HEK293 (cell line): ENCODE data around the gene GANAB.

Source experiments
- EGR2 ChIP-seq: fragments of 450-650 bp; formaldehyde crosslinking; IDR thresholded peaks from 2 replicates; pipeline ENCODE4 v1.5.1; 2016; ENCODE audit warnings: low read depth, missing biosample characterization, missing genetic modification characterization
- KLF10 ChIP-seq: fragments of 450-650 bp; IDR thresholded peaks from 2 replicates; pipeline ENCODE4 v1.5.1; 2018; ENCODE audit warnings: missing biosample characterization, mild to moderate bottlenecking, missing genetic modification characterization
- KLF16 ChIP-seq: fragments of 450-650 bp; formaldehyde crosslinking; IDR thresholded peaks from 2 replicates; pipeline ENCODE4 v1.5.1; 2017; ENCODE audit warnings: missing biosample characterization, missing genetic modification characterization
- SCRT1 ChIP-seq: fragments of 450-650 bp; formaldehyde crosslinking; IDR thresholded peaks from 2 replicates; pipeline ENCODE4 v1.5.1; 2016; ENCODE audit warnings: missing biosample characterization, missing genetic modification characterization, borderline replicate concordance
- SP2 ChIP-seq: fragments of 450-650 bp; formaldehyde crosslinking; IDR thresholded peaks from 2 replicates; pipeline ENCODE4 v1.5.1; 2016; ENCODE audit warnings: missing biosample characterization, missing genetic modification characterization
- ZBTB48 ChIP-seq: fragments of 450-650 bp; formaldehyde crosslinking; IDR thresholded peaks from 2 replicates; pipeline ENCODE4 v1.5.1; 2016; ENCODE audit warnings: missing biosample characterization, missing genetic modification characterization
- ZBTB8A ChIP-seq: fragments of 450-650 bp; formaldehyde crosslinking; IDR thresholded peaks from 2 replicates; pipeline ENCODE4 v1.5.1; 2016; ENCODE audit warnings: missing biosample characterization, missing genetic modification characterization
- ZEB2 ChIP-seq: fragments of 450-650 bp; formaldehyde crosslinking; IDR thresholded peaks from 2 replicates; pipeline ENCODE4 v1.5.1; 2016; ENCODE audit warnings: missing biosample characterization, missing genetic modification characterization
- ZFHX2 ChIP-seq: fragments of 450-650 bp; formaldehyde crosslinking; conservative IDR thresholded peaks from 2 replicates; pipeline ENCODE4 v1.5.1; 2016; ENCODE audit warnings: missing biosample characterization, missing genetic modification characterization
- ZNF214 ChIP-seq: fragments of 450-650 bp; formaldehyde crosslinking; IDR thresholded peaks from 2 replicates; pipeline ENCODE4 v1.5.1; 2017; ENCODE audit warnings: missing biosample characterization, mild to moderate bottlenecking, missing genetic modification characterization, borderline replicate concordance
- ZNF501 ChIP-seq: fragments of 450-650 bp; formaldehyde crosslinking; IDR thresholded peaks from 2 replicates; pipeline ENCODE4 v1.5.1; 2016; ENCODE audit warnings: missing biosample characterization, missing genetic modification characterization
- ZNF544 ChIP-seq: fragments of 450-650 bp; formaldehyde crosslinking; IDR thresholded peaks from 2 replicates; pipeline ENCODE4 v1.5.0; 2017; ENCODE audit warnings: missing biosample characterization, missing genetic modification characterization
- ZNF596 ChIP-seq: fragments of 450-650 bp; IDR thresholded peaks from 2 replicates; pipeline ENCODE4 v1.5.0; 2018; ENCODE audit warnings: missing biosample characterization, mild to moderate bottlenecking, missing genetic modification characterization, moderate library complexity
- ZNF629 ChIP-seq: fragments of 450-650 bp; formaldehyde crosslinking; IDR thresholded peaks from 2 replicates; pipeline ENCODE4 v1.5.1; 2017; ENCODE audit warnings: missing biosample characterization, missing genetic modification characterization
- ZNF660 ChIP-seq: fragments of 450-650 bp; IDR thresholded peaks from 2 replicates; pipeline ENCODE4 v1.5.1; 2018; ENCODE audit warnings: missing biosample characterization, mild to moderate bottlenecking, missing genetic modification characterization
- ZNF776 ChIP-seq: fragments of 450-650 bp; formaldehyde crosslinking; IDR thresholded peaks from 2 replicates; pipeline ENCODE4 v1.5.0; 2017; ENCODE audit warnings: missing biosample characterization, missing genetic modification characterization, borderline replicate concordance
- TF ChIP-seq, protein P1 (sequence below): fragments of 450-650 bp; formaldehyde crosslinking; conservative IDR thresholded peaks from 2 replicates; pipeline ENCODE4 v1.5.1; 2016; ENCODE audit warnings: low read depth, missing biosample characterization, missing genetic modification characterization
- TF ChIP-seq, protein P2 (sequence below): fragments of 450-650 bp; formaldehyde crosslinking; IDR thresholded peaks from 2 replicates; pipeline ENCODE4 v1.5.1; 2016; ENCODE audit warnings: missing biosample characterization, missing genetic modification characterization
- TF ChIP-seq, protein P3 (sequence below): fragments of 450-650 bp; formaldehyde crosslinking; optimal IDR thresholded peaks from 2 replicates; pipeline ENCODE3; 2016; ENCODE audit warnings: missing biosample characterization, mild to moderate bottlenecking, missing genetic modification characterization
- TF ChIP-seq, protein P4 (sequence below): fragments of 450-650 bp; formaldehyde crosslinking; IDR thresholded peaks from 2 replicates; pipeline ENCODE4 v1.5.1; 2016; ENCODE audit warnings: missing biosample characterization, missing genetic modification characterization
- TF ChIP-seq, protein P5 (sequence below): fragments of 450-650 bp; formaldehyde crosslinking; IDR thresholded peaks from 2 replicates; pipeline ENCODE4 v1.5.1; 2016; ENCODE audit warnings: missing biosample characterization, missing genetic modification characterization
- TF ChIP-seq, protein P6 (sequence below): fragments of 450-650 bp; formaldehyde crosslinking; IDR thresholded peaks from 2 replicates; pipeline ENCODE4 v1.5.1; 2016; ENCODE audit warnings: missing biosample characterization, missing genetic modification characterization

The GANAB gene

DNA sequence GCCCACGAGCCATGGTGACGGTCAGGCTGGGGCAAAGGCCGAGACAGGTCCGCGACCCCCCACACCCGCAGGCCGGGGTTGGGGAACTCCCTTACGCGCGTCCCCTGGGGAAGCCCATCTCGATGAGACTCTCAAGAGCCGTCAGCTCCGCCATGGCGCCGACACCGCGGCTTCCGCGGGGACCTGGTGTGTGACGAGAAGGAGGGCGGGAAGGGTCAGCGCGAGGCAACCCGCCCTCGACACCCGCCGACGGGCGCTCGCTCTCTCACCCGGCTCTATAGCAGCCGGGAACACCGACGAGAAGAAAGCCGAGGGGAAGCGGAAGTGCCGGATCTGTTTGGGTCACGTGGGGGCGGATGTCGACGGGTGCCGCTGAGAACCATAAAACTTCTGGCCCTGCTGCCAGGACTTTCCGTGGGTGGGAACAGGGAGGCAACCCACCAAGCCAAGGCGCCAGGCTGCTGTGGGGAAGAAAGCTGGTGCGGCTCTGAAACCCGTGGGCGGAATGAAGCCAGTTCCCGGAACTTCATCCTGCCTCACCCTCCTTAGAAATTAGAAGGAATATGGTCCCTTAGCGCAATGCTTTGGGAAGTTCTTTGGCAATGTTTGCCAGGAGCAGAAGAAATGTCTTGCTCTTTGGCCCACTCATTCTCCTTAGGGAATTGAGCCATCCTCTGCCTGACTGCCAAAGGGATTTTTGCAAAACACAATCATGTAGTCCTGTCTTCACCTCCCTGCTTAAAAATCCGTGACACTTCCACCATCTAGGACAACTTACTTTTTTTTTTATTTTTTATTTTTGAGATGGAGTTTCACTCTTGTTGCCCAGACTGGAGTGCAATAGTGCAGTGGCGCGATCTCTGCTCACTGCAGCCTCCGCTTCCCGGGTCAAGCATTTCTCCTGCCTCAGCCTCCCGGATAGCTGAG lies 32.6 kb upstream of the GANAB start, which contains the start of gene UBXN1 (continued):
- TF ChIP-seq ZNF629 (tag by site-specific recombination) = peak; percentile 58; the same call in 1 of the 2 replicates
- no peak for TF ChIP-seq KLF10 (tag by site-specific recombination)
- TF ChIP-seq, protein P1, sequence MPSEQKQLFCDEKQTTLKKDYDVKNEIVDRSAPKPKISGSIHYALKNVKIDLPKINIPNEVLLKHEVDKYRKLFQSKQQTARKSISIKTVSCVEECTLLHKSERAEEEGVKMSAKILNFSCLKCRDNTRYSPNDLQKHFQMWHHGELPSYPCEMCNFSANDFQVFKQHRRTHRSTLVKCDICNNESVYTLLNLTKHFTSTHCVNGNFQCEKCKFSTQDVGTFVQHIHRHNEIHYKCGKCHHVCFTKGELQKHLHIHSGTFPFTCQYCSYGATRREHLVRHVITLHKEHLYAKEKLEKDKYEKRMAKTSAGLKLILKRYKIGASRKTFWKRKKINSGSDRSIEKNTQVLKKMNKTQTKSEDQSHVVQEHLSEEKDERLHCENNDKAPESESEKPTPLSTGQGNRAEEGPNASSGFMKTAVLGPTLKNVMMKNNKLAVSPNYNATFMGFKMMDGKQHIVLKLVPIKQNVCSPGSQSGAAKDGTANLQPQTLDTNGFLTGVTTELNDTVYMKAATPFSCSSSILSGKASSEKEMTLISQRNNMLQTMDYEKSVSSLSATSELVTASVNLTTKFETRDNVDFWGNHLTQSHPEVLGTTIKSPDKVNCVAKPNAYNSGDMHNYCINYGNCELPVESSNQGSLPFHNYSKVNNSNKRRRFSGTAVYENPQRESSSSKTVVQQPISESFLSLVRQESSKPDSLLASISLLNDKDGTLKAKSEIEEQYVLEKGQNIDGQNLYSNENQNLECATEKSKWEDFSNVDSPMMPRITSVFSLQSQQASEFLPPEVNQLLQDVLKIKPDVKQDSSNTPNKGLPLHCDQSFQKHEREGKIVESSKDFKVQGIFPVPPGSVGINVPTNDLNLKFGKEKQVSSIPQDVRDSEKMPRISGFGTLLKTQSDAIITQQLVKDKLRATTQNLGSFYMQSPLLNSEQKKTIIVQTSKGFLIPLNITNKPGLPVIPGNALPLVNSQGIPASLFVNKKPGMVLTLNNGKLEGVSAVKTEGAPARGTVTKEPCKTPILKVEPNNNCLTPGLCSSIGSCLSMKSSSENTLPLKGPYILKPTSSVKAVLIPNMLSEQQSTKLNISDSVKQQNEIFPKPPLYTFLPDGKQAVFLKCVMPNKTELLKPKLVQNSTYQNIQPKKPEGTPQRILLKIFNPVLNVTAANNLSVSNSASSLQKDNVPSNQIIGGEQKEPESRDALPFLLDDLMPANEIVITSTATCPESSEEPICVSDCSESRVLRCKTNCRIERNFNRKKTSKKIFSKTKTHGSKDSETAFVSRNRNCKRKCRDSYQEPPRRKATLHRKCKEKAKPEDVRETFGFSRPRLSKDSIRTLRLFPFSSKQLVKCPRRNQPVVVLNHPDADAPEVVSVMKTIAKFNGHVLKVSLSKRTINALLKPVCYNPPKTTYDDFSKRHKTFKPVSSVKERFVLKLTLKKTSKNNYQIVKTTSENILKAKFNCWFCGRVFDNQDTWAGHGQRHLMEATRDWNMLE = peak; percentile 85
- TF ChIP-seq ZNF660 = peak; percentile 67; the same call in 1 of the 2 replicates
- TF ChIP-seq ZNF214 (tag by site-specific recombination) = no peak
- TF ChIP-seq SP2 (tag by site-specific recombination) = peak; percentile 84
- TF ChIP-seq KLF16 = peak; percentile 55; the same call in 1 of the 2 replicates
- peak; percentile 56; the same call in 1 of the 2 replicates for TF ChIP-seq ZEB2 (tag by site-specific recombination)
- peak; percentile 100 for TF ChIP-seq ZNF776 (tag by site-specific recombination)
- TF ChIP-seq ZFHX2 = peak; percentile 94
- peak; percentile 94 for TF ChIP-seq ZBTB8A (tag by site-specific recombination)
- TF ChIP-seq ZBTB48 = peak; percentile 76
- TF ChIP-seq, protein P2, sequence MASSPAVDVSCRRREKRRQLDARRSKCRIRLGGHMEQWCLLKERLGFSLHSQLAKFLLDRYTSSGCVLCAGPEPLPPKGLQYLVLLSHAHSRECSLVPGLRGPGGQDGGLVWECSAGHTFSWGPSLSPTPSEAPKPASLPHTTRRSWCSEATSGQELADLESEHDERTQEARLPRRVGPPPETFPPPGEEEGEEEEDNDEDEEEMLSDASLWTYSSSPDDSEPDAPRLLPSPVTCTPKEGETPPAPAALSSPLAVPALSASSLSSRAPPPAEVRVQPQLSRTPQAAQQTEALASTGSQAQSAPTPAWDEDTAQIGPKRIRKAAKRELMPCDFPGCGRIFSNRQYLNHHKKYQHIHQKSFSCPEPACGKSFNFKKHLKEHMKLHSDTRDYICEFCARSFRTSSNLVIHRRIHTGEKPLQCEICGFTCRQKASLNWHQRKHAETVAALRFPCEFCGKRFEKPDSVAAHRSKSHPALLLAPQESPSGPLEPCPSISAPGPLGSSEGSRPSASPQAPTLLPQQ (tag by site-specific recombination) = peak; percentile 55; the same call in 1 of the 2 replicates
- TF ChIP-seq, protein P3, sequence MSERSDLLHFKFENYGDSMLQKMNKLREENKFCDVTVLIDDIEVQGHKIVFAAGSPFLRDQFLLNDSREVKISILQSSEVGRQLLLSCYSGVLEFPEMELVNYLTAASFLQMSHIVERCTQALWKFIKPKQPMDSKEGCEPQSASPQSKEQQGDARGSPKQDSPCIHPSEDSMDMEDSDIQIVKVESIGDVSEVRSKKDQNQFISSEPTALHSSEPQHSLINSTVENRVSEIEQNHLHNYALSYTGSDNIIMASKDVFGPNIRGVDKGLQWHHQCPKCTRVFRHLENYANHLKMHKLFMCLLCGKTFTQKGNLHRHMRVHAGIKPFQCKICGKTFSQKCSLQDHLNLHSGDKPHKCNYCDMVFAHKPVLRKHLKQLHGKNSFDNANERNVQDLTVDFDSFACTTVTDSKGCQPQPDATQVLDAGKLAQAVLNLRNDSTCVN (tag by site-specific recombination) = peak; percentile 68
- TF ChIP-seq EGR2 (tag by site-specific recombination) = peak; percentile 91
- TF ChIP-seq, protein P4, sequence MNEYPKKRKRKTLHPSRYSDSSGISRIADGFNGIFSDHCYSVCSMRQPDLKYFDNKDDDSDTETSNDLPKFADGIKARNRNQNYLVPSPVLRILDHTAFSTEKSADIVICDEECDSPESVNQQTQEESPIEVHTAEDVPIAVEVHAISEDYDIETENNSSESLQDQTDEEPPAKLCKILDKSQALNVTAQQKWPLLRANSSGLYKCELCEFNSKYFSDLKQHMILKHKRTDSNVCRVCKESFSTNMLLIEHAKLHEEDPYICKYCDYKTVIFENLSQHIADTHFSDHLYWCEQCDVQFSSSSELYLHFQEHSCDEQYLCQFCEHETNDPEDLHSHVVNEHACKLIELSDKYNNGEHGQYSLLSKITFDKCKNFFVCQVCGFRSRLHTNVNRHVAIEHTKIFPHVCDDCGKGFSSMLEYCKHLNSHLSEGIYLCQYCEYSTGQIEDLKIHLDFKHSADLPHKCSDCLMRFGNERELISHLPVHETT (tag by site-specific recombination) = peak; percentile 59; the same call in 1 of the 2 replicates
- no peak for TF ChIP-seq SCRT1 (tag by site-specific recombination)
- TF ChIP-seq ZNF544 (tag by site-specific recombination) = no peak
- TF ChIP-seq, protein P5, sequence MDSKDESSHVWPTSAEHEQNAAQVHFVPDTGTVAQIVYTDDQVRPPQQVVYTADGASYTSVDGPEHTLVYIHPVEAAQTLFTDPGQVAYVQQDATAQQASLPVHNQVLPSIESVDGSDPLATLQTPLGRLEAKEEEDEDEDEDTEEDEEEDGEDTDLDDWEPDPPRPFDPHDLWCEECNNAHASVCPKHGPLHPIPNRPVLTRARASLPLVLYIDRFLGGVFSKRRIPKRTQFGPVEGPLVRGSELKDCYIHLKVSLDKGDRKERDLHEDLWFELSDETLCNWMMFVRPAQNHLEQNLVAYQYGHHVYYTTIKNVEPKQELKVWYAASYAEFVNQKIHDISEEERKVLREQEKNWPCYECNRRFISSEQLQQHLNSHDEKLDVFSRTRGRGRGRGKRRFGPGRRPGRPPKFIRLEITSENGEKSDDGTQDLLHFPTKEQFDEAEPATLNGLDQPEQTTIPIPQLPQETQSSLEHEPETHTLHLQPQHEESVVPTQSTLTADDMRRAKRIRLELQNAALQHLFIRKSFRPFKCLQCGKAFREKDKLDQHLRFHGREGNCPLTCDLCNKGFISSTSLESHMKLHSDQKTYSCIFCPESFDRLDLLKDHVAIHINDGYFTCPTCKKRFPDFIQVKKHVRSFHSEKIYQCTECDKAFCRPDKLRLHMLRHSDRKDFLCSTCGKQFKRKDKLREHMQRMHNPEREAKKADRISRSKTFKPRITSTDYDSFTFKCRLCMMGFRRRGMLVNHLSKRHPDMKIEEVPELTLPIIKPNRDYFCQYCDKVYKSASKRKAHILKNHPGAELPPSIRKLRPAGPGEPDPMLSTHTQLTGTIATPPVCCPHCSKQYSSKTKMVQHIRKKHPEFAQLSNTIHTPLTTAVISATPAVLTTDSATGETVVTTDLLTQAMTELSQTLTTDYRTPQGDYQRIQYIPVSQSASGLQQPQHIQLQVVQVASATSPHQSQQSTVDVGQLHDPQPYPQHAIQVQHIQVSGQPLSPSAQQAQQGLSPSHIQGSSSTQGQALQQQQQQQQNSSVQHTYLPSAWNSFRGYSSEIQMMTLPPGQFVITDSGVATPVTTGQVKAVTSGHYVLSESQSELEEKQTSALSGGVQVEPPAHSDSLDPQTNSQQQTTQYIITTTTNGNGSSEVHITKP (tag by site-specific recombination) = peak; percentile 56
- TF ChIP-seq ZNF501 (tag by site-specific recombination) = peak; percentile 74; the same call in 1 of the 2 replicates
- TF ChIP-seq ZNF596 = peak; percentile 56; the same call in 1 of the 2 replicates
- TF ChIP-seq, protein P6, sequence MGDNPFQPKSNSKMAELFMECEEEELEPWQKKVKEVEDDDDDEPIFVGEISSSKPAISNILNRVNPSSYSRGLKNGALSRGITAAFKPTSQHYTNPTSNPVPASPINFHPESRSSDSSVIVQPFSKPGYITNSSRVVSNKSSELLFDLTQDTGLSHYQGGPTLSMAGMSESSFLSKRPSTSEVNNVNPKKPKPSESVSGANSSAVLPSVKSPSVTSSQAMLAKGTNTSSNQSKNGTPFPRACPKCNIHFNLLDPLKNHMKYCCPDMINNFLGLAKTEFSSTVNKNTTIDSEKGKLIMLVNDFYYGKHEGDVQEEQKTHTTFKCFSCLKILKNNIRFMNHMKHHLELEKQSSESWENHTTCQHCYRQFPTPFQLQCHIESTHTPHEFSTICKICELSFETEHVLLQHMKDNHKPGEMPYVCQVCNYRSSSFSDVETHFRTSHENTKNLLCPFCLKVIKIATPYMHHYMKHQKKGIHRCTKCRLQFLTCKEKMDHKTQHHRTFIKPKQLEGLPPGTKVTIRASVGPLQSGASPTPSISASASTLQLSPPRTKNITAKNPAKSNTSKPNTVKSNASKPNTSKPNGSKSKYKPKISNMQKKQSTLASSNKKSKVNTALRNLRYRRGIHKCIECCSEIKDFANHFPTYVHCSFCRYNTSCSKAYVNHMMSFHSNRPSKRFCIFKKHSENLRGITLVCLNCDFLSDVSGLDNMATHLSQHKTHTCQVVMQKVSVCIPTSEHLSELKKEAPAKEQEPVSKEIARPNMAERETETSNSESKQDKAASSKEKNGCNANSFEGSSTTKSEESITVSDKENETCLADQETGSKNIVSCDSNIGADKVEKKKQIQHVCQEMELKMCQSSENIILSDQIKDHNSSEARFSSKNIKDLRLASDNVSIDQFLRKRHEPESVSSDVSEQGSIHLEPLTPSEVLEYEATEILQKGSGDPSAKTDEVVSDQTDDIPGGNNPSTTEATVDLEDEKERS = no peak
